Choroid plexus epithelial cell (primary cell): ENCODE data around the gene TMEM130.

Experiments used
- DNase-seq: peaks from one replicate; pipeline ENCODE4 v3.0.0-alpha.2; 2010; ENCODE audit warnings: low read depth
- H3K4me3 ChIP-seq: 2 replicates; pipeline ENCODE4 v1.5.1; 2011; ENCODE audit warnings: low read depth, mild to moderate bottlenecking, control low read depth, low read length, moderate library complexity
- TF ChIP-seq, protein P1 (sequence below): conservative IDR thresholded peaks from 2 replicates; pipeline ENCODE4 v1.5.1; 2011; ENCODE audit warnings: low read depth, mild to moderate bottlenecking, control low read depth, inconsistent platforms, low read length, moderate library complexity

The TMEM130 gene

DNA sequence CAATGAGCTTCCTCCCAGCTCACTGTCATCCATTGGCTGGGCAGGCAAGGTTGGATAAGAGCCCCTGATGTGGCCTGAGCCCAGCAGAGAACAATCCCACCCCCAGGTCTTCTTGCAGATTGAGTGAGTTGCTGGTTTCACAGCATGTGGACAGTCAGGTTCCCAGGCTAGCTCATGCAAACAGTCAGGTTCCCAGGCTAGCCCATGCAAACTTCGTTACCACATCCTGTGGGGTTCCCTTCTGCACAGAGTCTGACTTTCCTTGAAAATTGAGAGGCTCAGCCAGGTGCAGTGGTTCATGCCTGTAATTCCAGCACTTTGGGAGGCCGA lies 67.1 kb downstream of the TMEM130 start:
- no peak overlapping the region for H3K4me3 ChIP-seq
- TF ChIP-seq, protein P1, sequence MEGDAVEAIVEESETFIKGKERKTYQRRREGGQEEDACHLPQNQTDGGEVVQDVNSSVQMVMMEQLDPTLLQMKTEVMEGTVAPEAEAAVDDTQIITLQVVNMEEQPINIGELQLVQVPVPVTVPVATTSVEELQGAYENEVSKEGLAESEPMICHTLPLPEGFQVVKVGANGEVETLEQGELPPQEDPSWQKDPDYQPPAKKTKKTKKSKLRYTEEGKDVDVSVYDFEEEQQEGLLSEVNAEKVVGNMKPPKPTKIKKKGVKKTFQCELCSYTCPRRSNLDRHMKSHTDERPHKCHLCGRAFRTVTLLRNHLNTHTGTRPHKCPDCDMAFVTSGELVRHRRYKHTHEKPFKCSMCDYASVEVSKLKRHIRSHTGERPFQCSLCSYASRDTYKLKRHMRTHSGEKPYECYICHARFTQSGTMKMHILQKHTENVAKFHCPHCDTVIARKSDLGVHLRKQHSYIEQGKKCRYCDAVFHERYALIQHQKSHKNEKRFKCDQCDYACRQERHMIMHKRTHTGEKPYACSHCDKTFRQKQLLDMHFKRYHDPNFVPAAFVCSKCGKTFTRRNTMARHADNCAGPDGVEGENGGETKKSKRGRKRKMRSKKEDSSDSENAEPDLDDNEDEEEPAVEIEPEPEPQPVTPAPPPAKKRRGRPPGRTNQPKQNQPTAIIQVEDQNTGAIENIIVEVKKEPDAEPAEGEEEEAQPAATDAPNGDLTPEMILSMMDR: no peak
- DNase-seq: no peak

DNA sequence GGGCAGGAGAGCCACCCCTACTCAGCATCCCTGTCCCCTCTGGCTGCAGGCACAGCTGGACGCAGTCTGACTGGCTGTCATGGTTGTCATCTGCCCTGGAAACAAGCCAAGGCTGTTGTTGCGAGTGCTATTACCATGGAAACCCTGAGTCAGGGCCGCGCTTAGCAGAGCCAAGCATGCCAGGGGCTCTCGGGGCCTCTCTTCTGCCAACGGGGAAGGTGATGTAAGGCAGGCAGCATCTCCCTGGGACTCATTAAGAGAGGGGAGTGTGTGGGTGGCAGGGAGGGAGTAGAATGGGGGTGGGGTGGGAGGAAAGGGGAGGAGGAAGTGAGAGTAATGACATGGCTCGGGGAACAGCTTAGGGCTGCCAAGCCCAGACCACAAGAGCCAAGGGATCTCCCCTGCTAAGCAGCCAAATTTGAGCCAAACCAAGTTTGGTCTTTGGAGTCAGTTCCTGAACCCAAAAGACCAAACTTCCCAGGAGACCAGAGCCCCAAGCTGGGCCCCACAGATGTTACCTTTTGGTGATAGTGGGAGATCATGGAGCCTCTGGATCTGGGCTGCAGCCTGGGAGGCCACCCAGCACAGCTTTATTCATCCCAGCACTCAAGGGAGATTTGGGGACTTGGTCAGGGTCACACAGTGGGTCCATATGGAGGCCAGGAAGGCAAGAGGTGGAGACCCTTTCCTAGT lies 67.6 kb downstream of the TMEM130 start:
- no peak for DNase-seq
- no peak overlapping the region for H3K4me3 ChIP-seq
- TF ChIP-seq, protein P1: no peak

DNA sequence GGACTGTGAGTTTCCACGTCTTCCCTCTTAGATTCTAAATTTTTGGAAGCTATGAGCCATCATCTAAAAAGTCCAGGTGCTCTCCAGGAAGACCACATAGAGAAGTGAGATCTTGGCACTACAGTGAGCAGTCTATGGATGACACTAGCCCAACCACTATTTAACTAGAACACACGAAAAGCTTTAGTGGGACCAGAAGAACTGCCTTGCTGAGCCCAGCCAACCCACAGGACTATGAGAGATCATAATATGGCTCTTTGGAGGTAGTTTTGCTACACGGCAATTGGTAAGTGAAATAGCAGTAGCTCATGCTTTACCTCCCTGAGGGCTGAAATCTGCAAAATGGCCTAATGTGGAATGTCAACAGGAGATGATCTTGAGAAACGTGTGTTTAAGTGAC lies 68.8 kb downstream of the TMEM130 start:
- no peak overlapping the region for H3K4me3 ChIP-seq
- TF ChIP-seq, protein P1: no peak
- no peak for DNase-seq

DNA sequence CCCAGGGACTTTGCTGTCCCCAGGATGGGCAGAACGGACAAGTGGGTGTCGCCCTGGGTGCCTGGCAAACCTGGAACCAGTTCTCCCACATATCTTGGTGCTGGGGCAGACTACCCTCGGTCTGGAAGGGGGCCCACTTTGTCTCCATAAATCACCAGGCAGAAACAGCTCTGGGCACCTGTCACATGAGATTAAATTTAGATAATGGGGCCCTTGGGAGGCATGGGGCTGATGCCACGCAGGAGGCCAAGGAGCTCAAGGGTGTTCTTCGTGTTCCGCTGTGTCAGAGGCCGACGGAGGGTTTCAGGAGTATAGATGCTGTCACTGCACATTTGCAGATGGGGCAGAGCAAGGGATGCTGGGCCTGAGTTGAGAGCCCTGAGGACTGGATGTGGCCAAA lies 72.7 kb downstream of the TMEM130 start:
- DNase-seq: no peak

More for the DNA sequence above, 72.7 kb downstream of the TMEM130 start:
- no peak overlapping the region for H3K4me3 ChIP-seq
- TF ChIP-seq, protein P1: no peak
